AG04450 (cell line): ENCODE data around the gene SP1. TPM values are rescaled to one million over a fixed set of nuclear protein-coding genes. Genes with fewer than 3 reads are reported as not detected.
"Not testable (repeated sequence)": the region's sequence is repeated elsewhere in the genome, so short reads cannot be mapped to it uniquely, and the experiment has no call there.

Experiments used
- CTCF ChIA-PET: fragments of 300-600, 350-600 bp; formaldehyde crosslinking; extraction: SDS; loops from one replicate; lab custom pipeline; 2022; ENCODE audit warnings: antibody characterized with exemption, inconsistent platforms; lab: Charles Lee
- POLR2A ChIA-PET: fragments of 350-600 bp; formaldehyde crosslinking; extraction: SDS; loops from one replicate; lab custom pipeline; 2021; ENCODE audit warnings: antibody characterized with exemption, inconsistent platforms; lab: Yijun Ruan, JAX
- DNase-seq: peaks from one replicate; pipeline ENCODE4 v3.0.0-alpha.2; 2011; ENCODE audit warnings: low read depth, low spot score
- H3K27ac ChIP-seq: one replicate; pipeline ENCODE4 v1.5.1; 2012; ENCODE audit warnings: low read depth, low read length, control low read depth
- H3K27me3 ChIP-seq: one replicate; pipeline ENCODE4 v1.6.0; 2012; ENCODE audit warnings: low read length; ENCODE audit not compliant: control insufficient read depth, insufficient read depth
- H3K4me3 ChIP-seq: 2 replicates; pipeline ENCODE4 v1.5.1; 2011; ENCODE audit warnings: mild to moderate bottlenecking, low read depth, low read length, control low read depth
- H3K9me3 ChIP-seq: 2 replicates; pipeline ENCODE4 v1.5.1; 2012; ENCODE audit warnings: low read length; ENCODE audit not compliant: control insufficient read depth, insufficient read depth
- CTCF ChIP-seq: IDR thresholded peaks from 2 replicates; pipeline ENCODE4 v1.5.1; 2011; ENCODE audit warnings: low read depth, low read length, control low read depth, inconsistent platforms
- polyA plus RNA-seq: library from polyadenylated mRNA; depleted of rRNA; stranded (reverse); fragments of >200 nt; gene quantifications from 2 replicates; pipeline ENCODE4 v1.2.3, GENCODE V29; 2011

SP1 gene
- polyA plus RNA-seq, 1 experiment = 45.9 TPM

GRCh38 chr12:53353257-53353655 is 26.7 kb upstream of the SP1 start:
- no peak overlapping the region for H3K27ac ChIP-seq
- no peak for DNase-seq
- H3K4me3 ChIP-seq = no peak overlapping the region
- H3K27me3 ChIP-seq = no peaks in the 10 kb centered on the region
- ChIA-PET POLR2A (no interaction called here), CTCF (interaction anchor here (0.7 to 6.1 kb wide), 18 partner anchors 8 to 156 kb away, joined by 3 to 325 read pairs (median 20); partner anchors contain the start of genes AAAS, AMHR2, NPFF and PRR13)
- no peak for TF ChIP-seq CTCF
- H3K9me3 ChIP-seq = no peaks in the 10 kb centered on the region

DNA sequence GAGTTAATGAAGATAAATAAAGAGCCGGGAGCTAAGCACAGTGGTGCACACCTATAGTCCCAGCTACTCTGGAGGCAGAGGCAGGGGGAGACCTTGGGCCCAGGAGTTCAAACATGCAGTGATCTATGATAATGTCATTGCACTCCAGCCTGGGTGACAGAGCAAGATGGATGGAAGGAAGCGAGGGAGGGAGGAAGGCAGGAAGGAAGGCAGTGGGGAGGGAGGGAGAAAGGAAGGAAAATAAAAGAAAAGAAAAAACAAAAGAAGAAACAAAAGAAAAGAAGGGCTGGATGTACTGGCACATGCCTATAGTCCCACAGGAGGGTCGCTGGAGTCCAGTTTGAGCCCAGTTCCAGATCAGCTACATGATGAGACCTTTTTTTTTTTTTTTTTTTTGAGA is 24.9 kb upstream of the SP1 start:
- no peaks in the 10 kb centered on the region for H3K27me3 ChIP-seq
- TF ChIP-seq CTCF = no peak
- POLR2A ChIA-PET = interaction anchor here (0.7 kb wide), 1 partner anchor 24 kb away, joined by 14 read pairs; no protein-coding TSS in a partner anchor
- DNase-seq = no peak
- CTCF ChIA-PET = interaction anchor here (0.6 to 6.1 kb wide), 6 partner anchors 10 to 154 kb away, joined by 3 to 325 read pairs (median 4); partner anchors contain the start of gene AMHR2
- H3K27ac ChIP-seq = no peak overlapping the region
- no peaks in the 10 kb centered on the region for H3K9me3 ChIP-seq
- H3K4me3 ChIP-seq = no peak overlapping the region

GRCh38 chr12:53358836-53359419 is 21.0 kb upstream of the SP1 start:
- ChIA-PET CTCF (interaction anchor here (1.0 to 2.3 kb wide), 4 partner anchors 13 to 150 kb away, joined by 3 to 10 read pairs (median 5); no protein-coding TSS in a partner anchor), POLR2A (no interaction called here)
- DNase-seq = no peak
- Histone ChIP-seq H3K27me3 (no peaks in the 10 kb centered on the region), H3K27ac (no peak overlapping the region), H3K4me3 (no peak overlapping the region), H3K9me3 (no peaks in the 10 kb centered on the region)
- TF ChIP-seq CTCF = no peak

GRCh38 chr12:53361638-53362037 is 18.3 kb upstream of the SP1 start:
- CTCF ChIA-PET = interaction anchor here (0.9 to 2.5 kb wide), 5 partner anchors 9 to 59 kb away, joined by 3 to 24 read pairs (median 6); partner anchors contain the start of gene AAAS
- H3K27ac ChIP-seq, H3K9me3 ChIP-seq, POLR2A ChIA-PET, H3K4me3 ChIP-seq, H3K27me3 ChIP-seq, DNase-seq: not testable (repeated sequence)

- Histone ChIP-seq H3K9me3 (peaks cover 5% of the 10 kb centered on the region), H3K4me3 (no peak overlapping the region), H3K27ac (no peak overlapping the region), H3K27me3 (no peaks in the 10 kb centered on the region)
- TF ChIP-seq CTCF = no peak
- POLR2A ChIA-PET = interaction anchor here (0.5 kb wide), 1 partner anchor 1054 kb away, joined by 7 read pairs; the partner anchor contains the start of gene ITGA5
- DNase-seq = no peak
- CTCF ChIA-PET = interaction anchor here (0.7 to 1.2 kb wide), 2 partner anchors 13 to 206 kb away, joined by 3 read pairs; no protein-coding TSS in a partner anchor
Measured at GRCh38 chr12:53365245-53365904, 14.6 kb upstream of the SP1 start.

DNA sequence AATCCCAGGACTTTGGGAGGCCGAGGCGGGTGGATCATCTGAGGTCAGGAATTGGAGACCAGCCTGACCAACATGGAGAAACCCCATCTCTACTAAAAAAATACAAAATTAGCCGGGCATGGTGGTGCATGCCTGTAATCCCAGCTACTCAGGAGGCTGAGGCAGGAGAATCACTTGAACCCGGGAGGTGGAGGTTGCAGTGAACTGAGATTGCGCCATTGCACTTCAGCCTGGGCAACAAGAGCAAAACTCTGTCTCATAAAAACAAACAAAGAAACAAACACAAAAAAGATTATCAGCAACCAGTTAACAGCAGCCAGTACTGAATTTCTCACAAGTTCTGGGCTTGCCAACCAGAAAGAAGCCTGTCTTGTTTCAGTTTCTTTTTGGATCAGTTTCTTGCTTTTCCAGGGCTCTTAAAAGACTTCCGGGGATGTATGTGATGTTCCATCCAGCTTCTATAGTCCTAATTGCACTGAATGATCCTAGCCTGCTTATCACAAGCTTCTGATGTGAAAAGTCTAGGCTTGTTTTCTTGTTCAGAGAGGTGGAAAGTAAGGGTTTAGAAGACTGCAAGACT is 6.3 kb upstream of the SP1 start:
- H3K4me3 ChIP-seq, H3K9me3 ChIP-seq, H3K27me3 ChIP-seq, POLR2A ChIA-PET, DNase-seq: not testable (repeated sequence)
- CTCF ChIA-PET = interaction anchor here (2.4 to 3.0 kb wide), 2 partner anchors 20 to 48 kb away, joined by 9 to 19 read pairs; no protein-coding TSS in a partner anchor
- peak overlapping the region; percentile 47 for H3K27ac ChIP-seq

- H3K9me3 ChIP-seq, DNase-seq, H3K27ac ChIP-seq, H3K4me3 ChIP-seq, POLR2A ChIA-PET, H3K27me3 ChIP-seq: not testable (repeated sequence)
- CTCF ChIA-PET = interaction anchor here (2.4 to 3.0 kb wide), 2 partner anchors 21 to 47 kb away, joined by 9 to 19 read pairs; no protein-coding TSS in a partner anchor
Measured at GRCh38 chr12:53374277-53374676, 5.7 kb upstream of the SP1 start.
